A673 (cell line): Measurements from ENCODE around the gene KRTAP17-1. TPM values are rescaled to one million over a fixed set of nuclear protein-coding genes. Genes with fewer than 3 reads are reported as not detected.
"Not testable (repeated sequence)": the region's sequence is repeated elsewhere in the genome, so short reads cannot be mapped to it uniquely, and the experiment has no call there.

ENCODE experiments used
- BruUV-seq: library from RNA; stranded (reverse); fragments of 400-500 nt; replicated peaks from 2 replicates; lab custom pipeline; 2021; lab: Mats Ljungman, UMichigan
- CTCF ChIA-PET: fragments of 300-600 bp; sonication (Branson Sonifier 250); formaldehyde crosslinking; loops from one replicate; lab custom pipeline; 2022; ENCODE audit warnings: antibody characterized with exemption; lab: Charles Lee
- POLR2A ChIA-PET: fragments of 300-600 bp; sonication (Branson Sonifier 250); formaldehyde crosslinking; loops from one replicate; lab custom pipeline; 2022; ENCODE audit warnings: antibody characterized with exemption; ENCODE audit not compliant: low non-redundant PET; lab: Charles Lee
- DNase-seq: peaks from one replicate; pipeline ENCODE4 v3.0.0-alpha.2; 2015; ENCODE audit warnings: low spot score
- H3K27ac ChIP-seq: fragments of 200-600 bp; sonication (generic); 2 replicates; pipeline ENCODE4 v1.5.1; 2016; ENCODE audit warnings: mixed run types, low read depth, mild to moderate bottlenecking, mixed read lengths, antibody characterized with exemption, low read length; ENCODE audit not compliant: poor library complexity, severe bottlenecking
- H3K27me3 ChIP-seq: fragments of 200-600 bp; sonication (generic); replicated peaks from 2 replicates; pipeline ENCODE4 v1.6.1; 2017; ENCODE audit warnings: mixed run types, low read depth, mild to moderate bottlenecking, mixed read lengths, antibody characterized with exemption, low read length; ENCODE audit not compliant: insufficient read depth, poor library complexity
- H3K36me3 ChIP-seq: fragments of 200-600 bp; sonication (generic); 2 replicates; pipeline ENCODE4 v1.6.1; 2016; ENCODE audit warnings: mixed run types, mild to moderate bottlenecking, mixed read lengths, antibody characterized with exemption, low read length; ENCODE audit not compliant: insufficient read depth, poor library complexity, severe bottlenecking
- H3K4me1 ChIP-seq: fragments of 200-600 bp; sonication (generic); 2 replicates; pipeline ENCODE4 v1.6.1; 2017; ENCODE audit warnings: mixed run types, mild to moderate bottlenecking, mixed read lengths, antibody characterized with exemption, low read length; ENCODE audit not compliant: insufficient read depth, poor library complexity, severe bottlenecking
- H3K4me3 ChIP-seq: fragments of 200-600 bp; sonication (generic); 2 replicates; pipeline ENCODE4 v1.5.1; 2016; ENCODE audit warnings: low read depth, mixed run types, mild to moderate bottlenecking, mixed read lengths, low read length; ENCODE audit not compliant: poor library complexity, severe bottlenecking
- H3K9me3 ChIP-seq: fragments of 200-600 bp; sonication (generic); 2 replicates; pipeline ENCODE4 v1.6.1; 2016; ENCODE audit warnings: mixed run types, low read depth, mild to moderate bottlenecking, mixed read lengths, antibody characterized with exemption, low read length; ENCODE audit not compliant: poor library complexity, severe bottlenecking
- EZH2 ChIP-seq: fragments of 200-600 bp; sonication (generic); IDR thresholded peaks from 2 replicates; pipeline ENCODE4 v1.6.1; 2017; ENCODE audit warnings: borderline replicate concordance, low read depth, mild to moderate bottlenecking, mixed read lengths, antibody characterized with exemption, low read length; ENCODE audit not compliant: poor library complexity, severe bottlenecking
- intact Hi-C: fragments of 100-400 bp; cut with micrococcal nuclease; formaldehyde crosslinking; loops from one replicate; pipeline ENCODE4 v1.10.0; 2022; ENCODE audit not compliant: unreplicated experiment
- total RNA-seq: library from RNA; stranded (reverse); gene quantifications from 2 replicates; pipeline ENCODE4 v1.2.3, GENCODE V29; 2021
- TF ChIP-seq, protein P1 (sequence below): fragments of 300-800, 200-600 bp; sonication (generic); conservative IDR thresholded peaks from 2 replicates; pipeline ENCODE4 v1.5.1; 2017; ENCODE audit warnings: low read depth, mild to moderate bottlenecking, antibody characterized with exemption, low read length, moderate library complexity, mixed read lengths

The KRTAP17-1 gene
- total RNA-seq, 1 experiment from 2014 or later: not detected

DNA sequence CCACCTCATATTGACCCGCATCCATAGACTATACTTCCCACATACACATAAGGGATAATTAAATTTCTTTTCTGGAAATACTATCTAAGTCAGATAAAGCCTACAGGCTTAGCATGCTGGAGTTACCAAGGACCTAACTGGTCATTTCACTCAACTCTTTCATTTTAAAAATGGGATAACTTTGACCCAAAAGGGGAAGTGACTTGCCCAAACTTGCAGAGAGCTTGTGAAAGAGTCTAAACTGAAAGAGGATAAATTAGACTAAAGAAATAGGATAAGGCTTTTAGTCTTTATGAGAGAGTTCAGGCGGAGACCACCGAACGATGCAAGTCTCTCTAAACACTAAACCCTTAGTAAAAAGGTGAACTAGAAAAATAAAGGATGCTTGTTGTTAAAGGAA lies 39.0 kb upstream of the KRTAP17-1 start:
- H3K4me1 ChIP-seq: no peaks in the 10 kb centered on the region
- no peaks in the 10 kb centered on the region for H3K9me3 ChIP-seq
- DNase-seq: no peak
- ChIA-PET CTCF (no interaction called here), POLR2A (interaction anchor here (0.6 kb wide), 1 partner anchor 645 kb away, joined by 5 read pairs; no protein-coding TSS in a partner anchor)
- TF ChIP-seq, protein P1, sequence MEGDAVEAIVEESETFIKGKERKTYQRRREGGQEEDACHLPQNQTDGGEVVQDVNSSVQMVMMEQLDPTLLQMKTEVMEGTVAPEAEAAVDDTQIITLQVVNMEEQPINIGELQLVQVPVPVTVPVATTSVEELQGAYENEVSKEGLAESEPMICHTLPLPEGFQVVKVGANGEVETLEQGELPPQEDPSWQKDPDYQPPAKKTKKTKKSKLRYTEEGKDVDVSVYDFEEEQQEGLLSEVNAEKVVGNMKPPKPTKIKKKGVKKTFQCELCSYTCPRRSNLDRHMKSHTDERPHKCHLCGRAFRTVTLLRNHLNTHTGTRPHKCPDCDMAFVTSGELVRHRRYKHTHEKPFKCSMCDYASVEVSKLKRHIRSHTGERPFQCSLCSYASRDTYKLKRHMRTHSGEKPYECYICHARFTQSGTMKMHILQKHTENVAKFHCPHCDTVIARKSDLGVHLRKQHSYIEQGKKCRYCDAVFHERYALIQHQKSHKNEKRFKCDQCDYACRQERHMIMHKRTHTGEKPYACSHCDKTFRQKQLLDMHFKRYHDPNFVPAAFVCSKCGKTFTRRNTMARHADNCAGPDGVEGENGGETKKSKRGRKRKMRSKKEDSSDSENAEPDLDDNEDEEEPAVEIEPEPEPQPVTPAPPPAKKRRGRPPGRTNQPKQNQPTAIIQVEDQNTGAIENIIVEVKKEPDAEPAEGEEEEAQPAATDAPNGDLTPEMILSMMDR: no peak
- no peak for TF ChIP-seq EZH2
- no TSS peak for BruUV-seq
- no peaks in the 10 kb centered on the region for H3K27me3 ChIP-seq
- no peak overlapping the region for H3K27ac ChIP-seq
- H3K4me3 ChIP-seq: no peak overlapping the region
- H3K36me3 ChIP-seq: no peaks in the 10 kb centered on the region
- intact Hi-C loops: no loop called here

DNA sequence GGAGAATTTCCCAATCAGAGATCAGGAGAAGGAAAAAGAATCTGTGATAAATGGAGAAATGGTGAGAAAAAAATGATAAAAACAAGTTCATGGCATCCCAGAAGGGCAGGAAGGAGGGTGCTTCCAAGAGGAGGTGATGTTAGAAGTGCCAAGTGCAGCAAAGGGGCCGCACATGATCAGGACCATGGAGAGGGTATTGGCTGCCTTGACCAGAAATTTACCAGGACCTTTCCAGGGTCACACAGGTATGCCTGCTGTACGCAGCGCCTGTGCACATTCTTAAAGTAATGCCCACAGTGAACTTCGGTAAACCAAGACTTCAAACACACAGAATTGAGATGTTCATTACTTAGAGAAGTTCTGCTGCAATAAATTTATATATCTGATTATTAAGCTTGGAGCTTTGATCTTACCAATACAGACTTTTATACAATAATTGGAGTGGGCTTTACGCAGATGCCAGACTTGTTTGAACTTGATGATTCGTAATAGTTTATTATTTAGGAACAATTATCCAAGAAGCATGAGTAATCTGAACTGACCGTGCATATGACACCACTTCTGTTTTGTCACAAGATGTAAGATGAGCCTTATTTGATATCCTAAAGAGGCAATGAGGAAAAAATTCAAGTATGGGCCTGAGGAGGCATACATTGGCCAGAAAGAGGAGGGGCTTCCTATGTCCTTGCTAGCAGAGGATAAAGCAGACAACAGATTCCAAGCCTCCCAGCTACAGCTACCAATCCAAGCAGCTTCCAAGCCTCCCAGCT lies 37.3 kb upstream of the KRTAP17-1 start:
- CTCF ChIA-PET: no interaction called here
- no peaks in the 10 kb centered on the region for H3K4me1 ChIP-seq
- H3K9me3 ChIP-seq: no peaks in the 10 kb centered on the region
- H3K27ac ChIP-seq: no peak overlapping the region
- no peaks in the 10 kb centered on the region for H3K27me3 ChIP-seq
- TF ChIP-seq, protein P1: no peak
- TF ChIP-seq EZH2: no peak
- H3K4me3 ChIP-seq: no peak overlapping the region
- no peak for DNase-seq
- POLR2A ChIA-PET: no interaction called here
- no TSS peak for BruUV-seq
- intact Hi-C loops: no loop called here
- no peaks in the 10 kb centered on the region for H3K36me3 ChIP-seq

DNA sequence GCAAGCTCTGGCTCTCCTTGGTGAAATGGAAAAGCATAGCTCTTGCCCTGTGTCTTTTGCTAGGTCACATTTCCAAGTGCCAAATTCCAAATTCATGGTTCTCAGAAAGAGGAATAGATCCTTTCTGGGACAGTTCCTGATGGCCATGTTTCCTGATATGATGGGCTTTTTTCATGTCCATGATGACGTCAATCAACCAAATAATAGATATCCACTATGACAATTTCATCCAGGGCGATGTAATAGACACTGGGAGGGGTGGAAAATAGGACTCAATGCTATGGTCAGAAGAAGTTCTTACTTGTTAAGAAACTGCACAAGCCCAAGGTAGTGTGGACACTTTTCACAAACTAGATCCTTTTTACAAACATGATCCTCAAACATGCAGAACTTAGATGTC lies 35.7 kb upstream of the KRTAP17-1 start:
- H3K4me3 ChIP-seq: no peak overlapping the region
- no peaks in the 10 kb centered on the region for H3K4me1 ChIP-seq
- ChIA-PET CTCF (no interaction called here), POLR2A (no interaction called here)
- no peak for DNase-seq
- no peaks in the 10 kb centered on the region for H3K27me3 ChIP-seq
- no peak overlapping the region for H3K27ac ChIP-seq
- BruUV-seq: no TSS peak
- H3K9me3 ChIP-seq: no peaks in the 10 kb centered on the region
- TF ChIP-seq EZH2: no peak
- TF ChIP-seq, protein P1: no peak
- intact Hi-C loops: no loop called here
- H3K36me3 ChIP-seq: no peaks in the 10 kb centered on the region

DNA sequence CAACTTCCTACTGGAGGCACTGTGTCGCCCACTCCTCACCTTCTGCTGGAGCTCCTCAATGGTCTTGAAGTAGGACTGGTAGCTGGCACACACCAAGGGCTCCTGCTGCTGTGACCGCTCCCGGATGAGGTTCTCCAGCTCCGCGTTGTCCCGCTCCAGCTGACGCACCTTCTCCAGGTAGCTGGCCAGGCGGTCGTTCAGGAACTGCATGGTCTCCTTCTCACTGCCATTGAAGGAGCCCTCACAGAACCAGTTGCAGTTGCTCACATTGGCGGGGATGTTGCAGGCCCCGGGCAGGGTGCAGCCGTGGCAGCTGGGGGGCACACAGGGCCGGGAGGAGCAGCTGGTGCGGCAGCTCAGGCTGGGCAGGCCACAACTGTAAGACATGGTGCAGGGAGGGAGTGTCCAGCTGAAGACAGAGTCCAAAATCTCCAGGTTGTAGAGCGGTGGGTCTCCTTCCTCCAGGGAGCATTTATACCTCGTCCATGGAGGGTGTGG lies 34.9 kb upstream of the KRTAP17-1 start, which contains the start of gene KRT33A:
KRT33A (minus strand) TSS at position 448 of the 498 bp plus-strand sequence; CDS start at position 387, 61 bp downstream.
- H3K27ac ChIP-seq, H3K9me3 ChIP-seq, CTCF ChIA-PET, intact Hi-C loops, DNase-seq, H3K27me3 ChIP-seq, BruUV-seq, H3K4me1 ChIP-seq, H3K36me3 ChIP-seq, POLR2A ChIA-PET, H3K4me3 ChIP-seq: not testable (repeated sequence)
